Neural cell (in vitro differentiated cells): ENCODE data around the gene SERPINI2. TPM values are rescaled to one million over a fixed set of nuclear protein-coding genes. Genes with fewer than 3 reads are reported as not detected.

ENCODE experiments used
- H2AFZ ChIP-seq: fragments of 200-600, 300-800 bp; sonication (generic), shearing (Covaris generic); 2 replicates; pipeline ENCODE4 v1.6.0; 2014; ENCODE audit warnings: low read depth, mild to moderate bottlenecking, antibody characterized with exemption, low read length, moderate library complexity
- H3F3A ChIP-seq: fragments of 200-600 bp; shearing (Covaris generic); 2 replicates; pipeline ENCODE4 v1.6.1; 2016; ENCODE audit warnings: mild to moderate bottlenecking, moderate library complexity, mixed read lengths, antibody characterized with exemption, low read length; ENCODE audit not compliant: insufficient read depth, poor library complexity, severe bottlenecking
- H3K27ac ChIP-seq: fragments of 200-600, 300-800 bp; sonication (generic), shearing (Covaris generic); 2 replicates; pipeline ENCODE4 v1.5.1; 2014; ENCODE audit warnings: mild to moderate bottlenecking, low read length, moderate library complexity
- H3K27me3 ChIP-seq: fragments of 300-800, 200-600 bp; sonication (generic), shearing (Covaris generic); 2 replicates; pipeline ENCODE4 v1.6.0; 2014; ENCODE audit warnings: mild to moderate bottlenecking, low read depth, low read length, moderate library complexity; ENCODE audit not compliant: insufficient read depth
- H3K36me3 ChIP-seq: fragments of 300-800, 200-600 bp; sonication (generic), shearing (Covaris generic); 2 replicates; pipeline ENCODE4 v1.5.1; 2014; ENCODE audit warnings: mild to moderate bottlenecking, antibody characterized with exemption, low read length, moderate library complexity; ENCODE audit not compliant: insufficient read depth
- H3K4me2 ChIP-seq: fragments of 300-800, 200-600 bp; sonication (generic), shearing (Covaris generic); 2 replicates; pipeline ENCODE4 v1.6.0; 2014; ENCODE audit warnings: mild to moderate bottlenecking, low read length
- H3K4me3 ChIP-seq: fragments of 300-800, 200-600 bp; sonication (generic), shearing (Covaris generic); 2 replicates; pipeline ENCODE4 v1.5.1; 2014; ENCODE audit warnings: mild to moderate bottlenecking, low read length, moderate library complexity
- H3K79me2 ChIP-seq: fragments of 200-600 bp; shearing (Covaris generic); replicated peaks from 2 replicates; pipeline ENCODE4 v1.6.0; 2014; ENCODE audit warnings: mild to moderate bottlenecking, low read length, moderate library complexity; ENCODE audit not compliant: insufficient read depth
- H3K9ac ChIP-seq: fragments of 300-800, 200-600 bp; sonication (generic), shearing (Covaris generic); 2 replicates; pipeline ENCODE4 v1.6.1; 2016; ENCODE audit warnings: mild to moderate bottlenecking, low read length, mixed read lengths
- H3K9me2 ChIP-seq: fragments of 200-600 bp; shearing (Covaris generic); 2 replicates; pipeline ENCODE4 v1.6.1; 2016; ENCODE audit warnings: mild to moderate bottlenecking, low read length, mixed read lengths; ENCODE audit not compliant: insufficient read depth
- H3K9me3 ChIP-seq: fragments of 200-600, 300-800 bp; sonication (generic), shearing (Covaris generic); 2 replicates; pipeline ENCODE4 v1.6.1; 2016; ENCODE audit warnings: mild to moderate bottlenecking, mixed run types, low read length, moderate library complexity, mixed read lengths
- H4K20me1 ChIP-seq: fragments of 200-600 bp; shearing (Covaris generic); 2 replicates; pipeline ENCODE4 v1.6.1; 2016; ENCODE audit warnings: mild to moderate bottlenecking, mixed run types; ENCODE audit not compliant: insufficient read depth
- EP300 ChIP-seq: fragments of 450-650 bp; conservative IDR thresholded peaks from 2 replicates; pipeline ENCODE4 v1.6.1; 2014; ENCODE audit warnings: antibody characterized with exemption, mild to moderate bottlenecking, moderate library complexity; ENCODE audit not compliant: poor library complexity, severe bottlenecking
- EZH2 ChIP-seq: fragments of 200-600, 300-800 bp; shearing (Covaris generic), sonication (generic); IDR thresholded peaks from 2 replicates; pipeline ENCODE4 v1.6.1; 2014; ENCODE audit warnings: antibody characterized with exemption, low read length, borderline replicate concordance, mild to moderate bottlenecking; ENCODE audit not compliant: insufficient read depth, poor library complexity, severe bottlenecking
- MXI1 ChIP-seq: fragments of 450-650 bp; conservative IDR thresholded peaks from 2 replicates; pipeline ENCODE4 v1.6.1; 2014; ENCODE audit warnings: antibody characterized with exemption, mild to moderate bottlenecking; ENCODE audit not compliant: poor library complexity, severe bottlenecking
- POLR2AphosphoS5 ChIP-seq: IDR thresholded peaks from 2 replicates; pipeline ENCODE4 v1.6.1; 2012
- RAD21 ChIP-seq: fragments of 450-650 bp; conservative IDR thresholded peaks from 2 replicates; pipeline ENCODE4 v1.6.1; 2014; ENCODE audit warnings: antibody characterized with exemption, mild to moderate bottlenecking, moderate library complexity
- REST ChIP-seq: IDR thresholded peaks from 2 replicates; pipeline ENCODE4 v1.6.1; 2012; ENCODE audit warnings: borderline replicate concordance
- SMC3 ChIP-seq: fragments of 450-650 bp; conservative IDR thresholded peaks from 2 replicates; pipeline ENCODE4 v1.6.1; 2014; ENCODE audit warnings: antibody characterized with exemption, mild to moderate bottlenecking, moderate library complexity; ENCODE audit not compliant: poor library complexity
- TAF1 ChIP-seq: IDR thresholded peaks from 2 replicates; pipeline ENCODE4 v1.6.1; 2012; ENCODE audit warnings: low read depth
- polyA plus RNA-seq: library from polyadenylated mRNA; depleted of rRNA; stranded (reverse); fragments of >200 nt; gene quantifications from 2 replicates; pipeline ENCODE4 v1.2.3, GENCODE V29; 2014
- TF ChIP-seq, protein P1 (sequence below): fragments of 450-650 bp; IDR thresholded peaks from 2 replicates; pipeline ENCODE4 v1.5.1; 2014; ENCODE audit warnings: antibody characterized with exemption, mild to moderate bottlenecking, moderate library complexity; ENCODE audit not compliant: poor library complexity, severe bottlenecking

SERPINI2 gene
- polyA plus RNA-seq, 1 donor from 2014 or later, result 1.7 TPM

GRCh38 chr3:167489571-167489970 lies 15.7 kb upstream of the SERPINI2 start:
- no peak overlapping the region for H3K4me2 ChIP-seq
- no peak overlapping the region for H3K4me3 ChIP-seq
- no peaks in the 10 kb centered on the region for H3K9me3 ChIP-seq
- no peak overlapping the region for H2AFZ ChIP-seq
- H3K27me3 ChIP-seq, result no peaks in the 10 kb centered on the region
- H3K9ac ChIP-seq, result no peak overlapping the region
- no peaks in the 10 kb centered on the region for H3K9me2 ChIP-seq
- H4K20me1 ChIP-seq, result no peaks in the 10 kb centered on the region
- H3K27ac ChIP-seq, result no peak overlapping the region
- no peaks in the 10 kb centered on the region for H3K79me2 ChIP-seq
- H3F3A ChIP-seq, result no peaks in the 10 kb centered on the region
- TF ChIP-seq REST (no peak), SMC3 (no peak), MXI1 (no peak), RAD21 (no peak), EZH2 (no peak), POLR2AphosphoS5 (no peak)
- H3K36me3 ChIP-seq, result no peaks in the 10 kb centered on the region

DNA sequence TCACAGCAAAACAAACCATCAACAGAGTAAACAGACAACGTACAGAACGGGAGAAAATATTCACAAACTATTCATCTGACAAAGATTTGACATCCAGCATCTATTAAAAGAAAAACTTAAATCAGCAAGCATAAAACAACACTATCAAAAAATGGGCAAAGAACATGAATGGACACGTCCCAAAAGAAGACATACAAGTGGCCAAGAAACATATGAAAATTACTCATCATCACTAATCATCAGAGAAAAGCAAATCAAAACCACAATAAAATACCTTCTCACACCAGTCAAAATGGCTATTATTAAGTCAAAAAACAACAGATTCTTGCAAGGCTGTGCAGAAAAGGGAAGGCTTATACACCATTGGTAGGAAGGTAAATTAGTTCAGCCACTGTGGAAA lies 13.7 kb upstream of the SERPINI2 start:
- H3K79me2 ChIP-seq, result no peaks in the 10 kb centered on the region
- no peaks in the 10 kb centered on the region for H3K36me3 ChIP-seq
- H3K4me2 ChIP-seq, result no peak overlapping the region
- H2AFZ ChIP-seq, result no peak overlapping the region
- H3K4me3 ChIP-seq, result no peak overlapping the region
- H3K9me3 ChIP-seq, result no peaks in the 10 kb centered on the region
- no peaks in the 10 kb centered on the region for H3K27me3 ChIP-seq
- H3K9ac ChIP-seq, result no peak overlapping the region
- H3F3A ChIP-seq, result no peaks in the 10 kb centered on the region
- no peak overlapping the region for H3K27ac ChIP-seq
- H3K9me2 ChIP-seq, result no peaks in the 10 kb centered on the region
- TF ChIP-seq EP300 (no peak), POLR2AphosphoS5 (no peak), TAF1 (no peak), EZH2 (no peak), SMC3 (no peak), REST (no peak), RAD21 (no peak), MXI1 (no peak)
- TF ChIP-seq, protein P1, sequence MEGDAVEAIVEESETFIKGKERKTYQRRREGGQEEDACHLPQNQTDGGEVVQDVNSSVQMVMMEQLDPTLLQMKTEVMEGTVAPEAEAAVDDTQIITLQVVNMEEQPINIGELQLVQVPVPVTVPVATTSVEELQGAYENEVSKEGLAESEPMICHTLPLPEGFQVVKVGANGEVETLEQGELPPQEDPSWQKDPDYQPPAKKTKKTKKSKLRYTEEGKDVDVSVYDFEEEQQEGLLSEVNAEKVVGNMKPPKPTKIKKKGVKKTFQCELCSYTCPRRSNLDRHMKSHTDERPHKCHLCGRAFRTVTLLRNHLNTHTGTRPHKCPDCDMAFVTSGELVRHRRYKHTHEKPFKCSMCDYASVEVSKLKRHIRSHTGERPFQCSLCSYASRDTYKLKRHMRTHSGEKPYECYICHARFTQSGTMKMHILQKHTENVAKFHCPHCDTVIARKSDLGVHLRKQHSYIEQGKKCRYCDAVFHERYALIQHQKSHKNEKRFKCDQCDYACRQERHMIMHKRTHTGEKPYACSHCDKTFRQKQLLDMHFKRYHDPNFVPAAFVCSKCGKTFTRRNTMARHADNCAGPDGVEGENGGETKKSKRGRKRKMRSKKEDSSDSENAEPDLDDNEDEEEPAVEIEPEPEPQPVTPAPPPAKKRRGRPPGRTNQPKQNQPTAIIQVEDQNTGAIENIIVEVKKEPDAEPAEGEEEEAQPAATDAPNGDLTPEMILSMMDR, result no peak
- H4K20me1 ChIP-seq, result no peaks in the 10 kb centered on the region
